Tibial nerve (tissue), 3 donors: Measurements from ENCODE around the gene IGF2.

Experiments used
- CTCF ChIP-seq, 5 experiments: fragments of 200-600 bp in 3 of 5; fragments of 450-650 bp in 2 of 5; sonication (generic) in 3 of 5; IDR thresholded peaks; one replicate each; pipeline ENCODE4 v1.5.1; 2016 to 2019; ENCODE audit warnings: antibody characterized with exemption in 5 of 5, mild to moderate bottlenecking in 3 of 5, moderate library complexity in 2 of 5
- POLR2A ChIP-seq, 2 donors: fragments of 450-650 bp; IDR thresholded peaks; one replicate each; pipeline ENCODE4 v1.6.1; 2017; ENCODE audit warnings: antibody characterized with exemption in 2 of 2, mild to moderate bottlenecking in 2 of 2, moderate library complexity in 2 of 2

DNA sequence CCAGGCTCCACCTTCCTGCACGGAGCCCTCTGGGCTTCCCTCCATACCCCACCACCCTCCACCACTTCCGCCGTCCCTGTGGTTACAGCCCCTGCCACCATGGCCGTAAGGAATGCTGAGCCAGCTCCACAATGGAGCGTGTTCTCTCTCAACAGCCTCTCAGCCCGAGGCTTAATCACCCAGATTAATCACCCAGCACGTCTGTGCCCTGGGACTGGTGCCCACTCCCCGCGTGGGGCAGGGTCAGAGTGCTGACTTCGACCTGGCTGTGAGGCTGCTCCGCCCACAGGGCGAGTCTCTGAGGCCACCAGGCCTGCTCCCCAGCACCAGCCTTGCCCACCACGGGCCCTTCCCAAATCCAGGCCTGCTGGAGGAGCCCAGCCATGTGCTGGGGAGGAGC is 36.5 kb upstream of the IGF2 start:
- TF ChIP-seq CTCF (IDR thresholded peaks at IDR 0.05) (no peak), POLR2A (IDR thresholded peaks at IDR 0.05) (no peak)
